ENCODE results near the gene ZNF658. TPM values are rescaled to one million over a fixed set of nuclear protein-coding genes. Genes with fewer than 3 reads are reported as not detected.
"Not testable (repeated sequence)": the region's sequence is repeated elsewhere in the genome, so short reads cannot be mapped to it uniquely, and the experiment has no call there.

ZNF658 gene
- total RNA-seq, 2 experiments from 2014 or later = 2.1 to 2.8 TPM

DNA sequence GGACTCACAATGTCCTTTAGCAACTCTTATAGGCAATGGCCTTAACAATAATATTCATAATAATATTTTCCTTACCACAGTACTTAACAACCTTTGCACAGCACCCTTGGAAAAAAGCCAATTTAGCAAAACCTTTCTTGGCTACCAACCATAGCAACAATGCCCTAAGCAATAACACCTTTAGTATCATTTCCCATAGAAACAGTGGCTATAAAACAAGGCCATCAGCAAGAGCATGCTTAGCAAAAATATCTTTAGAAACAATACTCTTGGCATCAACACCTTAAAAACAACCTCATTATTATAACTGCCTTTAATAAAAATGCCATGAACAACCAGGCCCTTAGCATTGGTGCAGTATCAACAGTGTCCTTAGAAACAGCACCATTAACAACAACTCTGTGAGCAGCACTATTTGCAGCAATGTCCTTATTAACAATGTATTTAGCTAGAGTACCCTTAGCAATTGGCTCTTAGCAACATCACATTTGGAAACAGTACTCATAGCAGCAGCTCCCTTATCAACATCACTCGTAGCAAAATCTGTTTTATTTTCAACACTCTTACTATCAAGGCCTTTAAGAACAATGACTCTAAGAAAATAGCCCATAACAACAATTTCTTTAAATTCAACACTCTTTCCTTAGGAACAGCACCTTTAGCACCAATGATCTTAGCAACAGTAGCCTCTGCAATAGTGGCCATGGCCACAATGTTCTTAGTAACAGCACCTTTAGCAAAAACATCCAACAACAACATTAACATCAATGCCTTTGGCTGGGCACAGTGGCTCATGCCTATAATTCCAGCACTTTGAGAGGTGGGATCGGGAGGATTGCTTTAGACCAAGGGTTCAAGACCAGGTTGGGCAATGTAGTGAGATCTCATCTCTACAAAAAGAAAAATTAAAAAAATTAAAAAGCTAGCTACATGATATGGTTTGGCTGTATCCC, 39.6 kb downstream of the ZNF658 start:
- POLR2A ChIA-PET; H3K27ac Mint-ChIP-seq; H3K36me3 Mint-ChIP-seq (ENCODE audit: low read depth); H3K4me3 Mint-ChIP-seq; CTCF ChIA-PET; H3K4me1 Mint-ChIP-seq; intact Hi-C loops (cut with DNase I, micrococcal nuclease); DNase-seq; H3K9me3 Mint-ChIP-seq (ENCODE audit: low read depth); H3K27me3 Mint-ChIP-seq; ATAC-seq: not testable (repeated sequence)

DNA sequence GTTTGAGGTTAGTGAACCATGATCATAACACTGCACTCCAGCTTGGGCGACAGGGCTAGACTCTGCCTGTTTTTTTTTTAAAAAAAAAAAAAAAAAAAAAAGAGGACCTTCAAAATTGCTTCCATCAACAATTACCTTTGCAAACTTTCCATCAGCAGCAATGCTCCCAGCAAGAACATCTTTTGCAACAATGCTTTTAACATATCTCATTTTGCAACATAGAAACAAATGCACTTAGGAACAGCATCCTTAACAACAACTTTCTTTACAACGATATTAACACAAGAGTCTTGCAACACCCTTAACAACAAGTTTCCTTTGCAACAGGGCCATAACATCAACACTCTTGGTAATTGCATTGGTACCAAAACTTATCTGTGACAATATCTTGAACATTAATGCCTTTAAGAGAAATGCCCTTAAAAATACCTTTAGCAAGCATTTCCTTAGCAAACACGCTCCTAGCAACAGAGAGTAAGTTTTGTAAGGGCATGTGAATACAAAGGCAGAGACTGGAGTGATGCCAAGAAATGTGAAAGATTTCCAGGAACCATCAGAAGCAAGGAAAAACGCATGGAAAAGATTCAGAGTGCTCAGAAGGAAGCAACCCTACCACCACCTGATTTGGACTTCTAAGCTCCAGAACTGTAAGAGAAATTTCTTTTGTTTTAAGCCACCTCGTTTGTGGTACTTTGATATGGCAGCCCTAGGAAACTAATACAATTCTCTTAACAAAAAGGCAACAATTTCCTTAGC, 42.1 kb downstream of the ZNF658 start:
- H3K4me1 Mint-ChIP-seq; H3K27ac Mint-ChIP-seq; H3K27me3 Mint-ChIP-seq; intact Hi-C loops (cut with DNase I, micrococcal nuclease); H3K9me3 Mint-ChIP-seq (ENCODE audit: low read depth); CTCF ChIA-PET; POLR2A ChIA-PET; H3K36me3 Mint-ChIP-seq (ENCODE audit: low read depth); ATAC-seq; H3K4me3 Mint-ChIP-seq; DNase-seq: not testable (repeated sequence)

DNA sequence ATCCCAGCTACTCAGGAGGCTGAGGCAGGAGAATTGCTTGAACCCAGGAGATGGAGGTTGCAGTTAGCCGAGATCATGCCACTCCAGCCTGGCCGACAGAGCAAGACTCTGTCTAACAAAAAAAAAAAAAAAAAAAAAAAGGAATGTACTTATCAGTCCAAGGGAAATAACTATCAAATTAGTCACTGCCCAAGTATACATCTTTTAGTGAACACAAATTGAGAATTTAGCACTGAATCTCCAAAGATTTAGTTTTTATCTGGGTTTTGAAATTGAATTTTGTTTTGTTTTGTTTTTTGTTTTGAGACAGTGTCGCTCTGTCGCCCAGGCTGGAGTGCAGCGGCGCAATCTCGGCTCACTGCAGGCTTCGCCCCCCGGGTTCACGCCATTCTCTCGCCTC, 52.1 kb downstream of the ZNF658 start:
- POLR2A ChIA-PET; H3K4me1 Mint-ChIP-seq; ATAC-seq; H3K27me3 Mint-ChIP-seq; CTCF ChIA-PET; DNase-seq; intact Hi-C loops (cut with DNase I, micrococcal nuclease); H3K36me3 Mint-ChIP-seq (ENCODE audit: low read depth); H3K9me3 Mint-ChIP-seq (ENCODE audit: low read depth); H3K4me3 Mint-ChIP-seq; H3K27ac Mint-ChIP-seq: not testable (repeated sequence)

Other genes starting within 250 kb of the ZNF658 start
- gene SPATA31A3, start 91.8 kb downstream of the ZNF658 start, total RNA-seq = not detected

All from activated CD4-positive, alpha-beta T cell treated with anti-CD3 and anti-CD28 coated beads for 36 hours (primary cell).